RWPE2 (cell line): ENCODE data around the gene LARP6.

Experiments used
- ATAC-seq: fragments of 200-7000 bp; cut with Tn5 transposase; 3 replicates; pipeline ENCODE4 v1.9.1; 2021; ENCODE audit warnings: low read depth
- DNase-seq: peaks from one replicate; pipeline ENCODE4 v3.0.0-alpha.2; 2020; ENCODE audit warnings: low spot score
- H3K27ac ChIP-seq: fragments of 450-650 bp; 2 replicates; pipeline ENCODE4 v1.5.1; 2017; ENCODE audit warnings: mild to moderate bottlenecking; ENCODE audit not compliant: poor library complexity, severe bottlenecking
- H3K27me3 ChIP-seq: fragments of 250-450 bp; sonication (Bioruptor Pico); 2 replicates; pipeline ENCODE4 v1.5.1; 2021; ENCODE audit warnings: mild to moderate bottlenecking, moderate library complexity; ENCODE audit not compliant: insufficient read depth, poor library complexity, severe bottlenecking
- H3K36me3 ChIP-seq: fragments of 250-450 bp; sonication (Bioruptor Pico); 2 replicates; pipeline ENCODE4 v1.5.1; 2020; ENCODE audit warnings: low read depth, mild to moderate bottlenecking, moderate library complexity
- H3K4me1 ChIP-seq: fragments of 250-450 bp; sonication (Bioruptor Pico); 2 replicates; pipeline ENCODE4 v1.5.1; 2021; ENCODE audit warnings: mild to moderate bottlenecking, moderate library complexity; ENCODE audit not compliant: insufficient read depth, poor library complexity, severe bottlenecking
- H3K4me3 ChIP-seq: fragments of 250-450 bp; sonication (Bioruptor Pico); 2 replicates; pipeline ENCODE4 v1.5.1; 2021; ENCODE audit warnings: mild to moderate bottlenecking, moderate library complexity; ENCODE audit not compliant: severe bottlenecking
- H3K9me3 ChIP-seq: fragments of 250-450 bp; sonication (Bioruptor Pico); 2 replicates; pipeline ENCODE4 v1.5.1; 2021; ENCODE audit warnings: mild to moderate bottlenecking, moderate library complexity; ENCODE audit not compliant: severe bottlenecking
- TF ChIP-seq, protein P1 (sequence below): fragments of 450-650 bp; IDR thresholded peaks from one replicate; pipeline ENCODE4 v1.5.1; 2017; ENCODE audit warnings: mild to moderate bottlenecking, moderate library complexity; ENCODE audit not compliant: poor library complexity, severe bottlenecking

LARP6 gene

DNA sequence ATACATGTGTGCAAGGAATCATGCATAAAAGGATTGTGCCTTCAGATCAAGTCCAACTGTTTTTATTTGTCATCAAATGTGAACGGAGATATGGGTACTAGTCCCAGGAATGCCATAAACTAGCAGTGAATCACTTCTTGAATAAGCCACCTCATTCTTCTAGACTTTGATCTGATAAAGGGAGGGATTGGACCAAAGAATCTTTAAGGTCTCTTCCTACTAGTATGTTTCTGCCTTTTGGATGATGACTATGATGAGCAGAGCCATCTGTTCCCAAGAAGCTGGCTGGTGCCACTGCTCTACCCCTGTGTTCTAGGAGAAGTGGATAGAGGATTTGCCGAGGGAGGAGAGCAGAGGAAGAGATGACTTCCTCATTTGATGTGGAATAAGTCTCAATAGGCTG is 61.8 kb downstream of the LARP6 start:
- Histone ChIP-seq H3K4me3 (no peak overlapping the region), H3K9me3 (no peaks in the 10 kb centered on the region), H3K27ac (peak overlapping the region; percentile 11), H3K27me3 (no peaks in the 10 kb centered on the region), H3K4me1 (peaks cover 33% of the 10 kb centered on the region), H3K36me3 (no peaks in the 10 kb centered on the region)
- DNase-seq = no peak
- ATAC-seq = peak; percentile 31
- TF ChIP-seq, protein P1, sequence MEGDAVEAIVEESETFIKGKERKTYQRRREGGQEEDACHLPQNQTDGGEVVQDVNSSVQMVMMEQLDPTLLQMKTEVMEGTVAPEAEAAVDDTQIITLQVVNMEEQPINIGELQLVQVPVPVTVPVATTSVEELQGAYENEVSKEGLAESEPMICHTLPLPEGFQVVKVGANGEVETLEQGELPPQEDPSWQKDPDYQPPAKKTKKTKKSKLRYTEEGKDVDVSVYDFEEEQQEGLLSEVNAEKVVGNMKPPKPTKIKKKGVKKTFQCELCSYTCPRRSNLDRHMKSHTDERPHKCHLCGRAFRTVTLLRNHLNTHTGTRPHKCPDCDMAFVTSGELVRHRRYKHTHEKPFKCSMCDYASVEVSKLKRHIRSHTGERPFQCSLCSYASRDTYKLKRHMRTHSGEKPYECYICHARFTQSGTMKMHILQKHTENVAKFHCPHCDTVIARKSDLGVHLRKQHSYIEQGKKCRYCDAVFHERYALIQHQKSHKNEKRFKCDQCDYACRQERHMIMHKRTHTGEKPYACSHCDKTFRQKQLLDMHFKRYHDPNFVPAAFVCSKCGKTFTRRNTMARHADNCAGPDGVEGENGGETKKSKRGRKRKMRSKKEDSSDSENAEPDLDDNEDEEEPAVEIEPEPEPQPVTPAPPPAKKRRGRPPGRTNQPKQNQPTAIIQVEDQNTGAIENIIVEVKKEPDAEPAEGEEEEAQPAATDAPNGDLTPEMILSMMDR = no peak

DNA sequence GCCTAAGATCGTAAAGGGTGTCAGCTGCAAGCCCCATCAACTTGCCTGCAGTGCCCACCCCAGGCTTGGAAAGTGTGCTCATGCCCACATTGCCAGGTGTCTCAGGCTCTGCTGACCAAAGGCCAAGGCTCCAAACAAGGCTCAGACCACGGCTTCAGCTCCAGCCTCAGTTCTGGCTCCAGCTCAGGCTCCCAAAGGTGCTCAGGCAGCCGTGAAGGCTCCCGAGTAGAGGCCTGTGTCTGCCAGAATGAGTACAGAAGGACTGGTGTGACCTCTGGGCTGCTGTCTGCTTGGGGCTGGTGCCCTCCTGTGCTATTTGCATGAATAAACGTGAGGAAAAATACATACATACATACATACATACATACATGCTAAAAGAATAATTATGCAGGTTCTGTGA is 62.7 kb downstream of the LARP6 start:
- Histone ChIP-seq H3K4me1 (peaks cover 33% of the 10 kb centered on the region), H3K27ac (no peak overlapping the region), H3K9me3 (no peaks in the 10 kb centered on the region), H3K4me3 (no peak overlapping the region), H3K27me3 (no peaks in the 10 kb centered on the region), H3K36me3 (no peaks in the 10 kb centered on the region)
- no peak for ATAC-seq
- TF ChIP-seq, protein P1 = no peak
- peak; percentile 36 for DNase-seq

DNA sequence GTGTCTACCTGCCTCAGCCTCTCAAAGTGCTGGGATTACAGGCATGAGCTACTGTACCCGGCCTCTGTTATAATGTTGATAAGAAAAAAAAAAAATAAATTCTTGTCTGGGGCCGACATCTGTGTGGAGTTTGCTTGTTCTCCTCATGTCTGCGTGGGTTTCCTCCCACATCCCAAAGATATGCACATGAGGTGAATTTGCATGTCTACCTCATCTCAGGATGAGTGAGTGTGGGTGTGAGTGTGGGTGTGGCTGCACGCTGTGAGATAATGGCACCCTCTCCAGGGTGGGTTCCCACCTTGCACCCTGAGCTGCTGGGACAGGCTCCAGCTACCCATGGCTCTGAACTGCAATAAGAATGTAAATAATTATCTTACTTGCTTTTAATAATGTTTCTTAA is 64.7 kb downstream of the LARP6 start:
- DNase-seq (peak; percentile 31), ATAC-seq (no peak)
- no peak overlapping the region for H3K4me3 ChIP-seq
- H3K4me1 ChIP-seq = peaks cover 21% of the 10 kb centered on the region
- H3K27me3 ChIP-seq = no peaks in the 10 kb centered on the region
- no peaks in the 10 kb centered on the region for H3K36me3 ChIP-seq
- H3K27ac ChIP-seq = peak overlapping the region; percentile 34
- H3K9me3 ChIP-seq = no peaks in the 10 kb centered on the region
- TF ChIP-seq, protein P1 = peak; percentile 23

DNA sequence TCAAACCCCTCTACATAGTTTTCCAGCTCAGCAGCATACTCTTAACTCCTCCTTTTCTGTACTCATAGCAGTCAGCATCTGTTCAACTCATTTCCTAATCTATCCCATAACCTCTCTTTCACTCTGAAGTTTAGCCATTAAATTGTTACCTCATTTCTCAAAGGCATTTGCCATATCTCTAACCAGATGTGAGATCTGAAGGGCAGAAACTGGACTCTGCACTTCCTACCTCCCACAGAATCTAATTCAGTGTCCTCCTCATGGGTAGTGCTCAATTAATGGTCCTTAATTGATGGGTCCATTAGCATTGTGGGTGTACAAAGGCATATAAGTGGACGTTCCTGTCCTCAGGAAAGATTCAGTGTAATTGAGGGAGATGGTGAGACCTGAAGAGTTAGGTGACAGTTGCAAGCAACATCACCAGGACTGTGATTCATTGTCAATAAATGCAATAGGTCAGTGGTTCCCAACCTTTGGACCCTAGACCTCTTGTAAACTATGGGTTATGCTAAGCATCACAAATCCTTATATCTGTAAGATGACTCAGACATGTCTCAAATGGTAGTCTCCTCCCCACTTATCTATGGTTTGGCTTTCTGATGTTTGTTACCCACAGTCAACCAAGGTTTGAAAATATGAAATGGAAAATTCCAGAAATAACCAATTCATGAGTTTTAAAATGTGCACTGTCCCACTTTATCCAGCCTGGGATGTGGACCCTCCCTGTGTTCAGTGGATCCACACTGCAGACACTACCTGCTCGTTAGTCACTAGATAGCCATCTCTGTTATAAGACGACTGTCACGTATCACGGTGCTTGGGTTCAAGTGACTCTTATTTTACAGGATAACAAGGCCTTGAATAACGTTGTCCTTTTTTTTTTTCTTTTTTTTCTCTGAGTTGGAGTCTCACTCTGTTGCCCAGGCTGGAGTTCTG is 65.6 kb downstream of the LARP6 start:
- TF ChIP-seq, protein P1 = no peak
- Histone ChIP-seq H3K4me3 (no peak overlapping the region), H3K27ac (peak overlapping the region; percentile 34), H3K9me3 (no peaks in the 10 kb centered on the region), H3K4me1 (peaks cover 29% of the 10 kb centered on the region), H3K36me3 (no peaks in the 10 kb centered on the region), H3K27me3 (no peaks in the 10 kb centered on the region)
- DNase-seq (no peak), ATAC-seq (peak; percentile 38)

DNA sequence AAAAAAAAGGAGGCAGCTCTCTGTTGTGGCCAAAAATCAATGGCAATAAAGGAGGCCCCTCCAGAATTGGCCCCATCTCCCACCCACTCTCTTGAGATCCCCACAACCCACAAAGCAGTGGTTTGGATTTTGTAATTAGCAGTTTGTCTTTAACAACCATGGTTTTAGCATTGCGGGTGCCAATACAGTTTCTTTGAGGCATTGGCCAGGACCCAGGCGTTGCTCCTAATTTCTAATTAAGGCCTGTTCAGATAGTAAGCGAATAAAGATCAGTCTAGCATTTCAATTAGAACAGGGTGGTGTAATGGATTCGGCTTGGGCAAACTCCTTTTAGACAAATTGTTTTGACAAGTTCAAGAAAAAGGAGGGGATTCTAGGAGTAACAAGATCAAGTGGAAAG is 67.0 kb downstream of the LARP6 start:
- H3K4me3 ChIP-seq = no peak overlapping the region
- H3K36me3 ChIP-seq = no peaks in the 10 kb centered on the region
- TF ChIP-seq, protein P1 = no peak
- H3K9me3 ChIP-seq = no peaks in the 10 kb centered on the region
- ATAC-seq = no peak
- DNase-seq = no peak
- H3K4me1 ChIP-seq = peaks cover 32% of the 10 kb centered on the region
- no peak overlapping the region for H3K27ac ChIP-seq
- H3K27me3 ChIP-seq = no peaks in the 10 kb centered on the region
